OCI-LY3 (cell line): ENCODE measurements around the gene JARID2.
A peak's percentile ranks its signal among the peaks of the same experiment; 100 is the strongest.

Experiments used
- H2AFZ ChIP-seq: fragments of 200-600, 300-600 bp; shearing (Covaris generic); 2 replicates; pipeline ENCODE4 v1.6.0; 2014; ENCODE audit warnings: antibody characterized with exemption, low read depth, low read length
- H3K27ac ChIP-seq: fragments of 200-600, 300-600 bp; sonication (generic); 2 replicates; pipeline ENCODE4 v1.5.1; 2014; ENCODE audit warnings: mild to moderate bottlenecking, low read length, moderate library complexity, mixed read lengths
- H3K27me3 ChIP-seq: fragments of 200-600, 300-600 bp; sonication (generic); 2 replicates; pipeline ENCODE4 v1.6.1; 2014; ENCODE audit warnings: low read depth, low read length, mixed read lengths
- H3K36me3 ChIP-seq: fragments of 200-600, 300-600 bp; sonication (generic); replicated peaks from 2 replicates; pipeline ENCODE3; 2014; ENCODE audit warnings: low read depth, low read length, mixed read lengths
- H3K4me1 ChIP-seq: fragments of 300-600, 200-600 bp; sonication (generic); 2 replicates; pipeline ENCODE4 v1.6.1; 2014; ENCODE audit warnings: low read length, mixed read lengths
- H3K4me2 ChIP-seq: fragments of 200-600, 300-600 bp; sonication (generic); 2 replicates; pipeline ENCODE4 v1.6.1; 2014; ENCODE audit warnings: low read length, mixed read lengths
- H3K4me3 ChIP-seq: fragments of 300-600, 200-600 bp; sonication (generic); 2 replicates; pipeline ENCODE4 v1.5.1; 2014; ENCODE audit warnings: antibody characterized with exemption, mild to moderate bottlenecking, low read length, moderate library complexity
- H3K79me2 ChIP-seq: fragments of 300-600, 200-600 bp; shearing (Covaris generic); 2 replicates; pipeline ENCODE4 v1.6.1; 2014; ENCODE audit warnings: mild to moderate bottlenecking, low read length, mixed read lengths
- H3K9ac ChIP-seq: fragments of 300-600, 200-600 bp; shearing (Covaris generic); 2 replicates; pipeline ENCODE4 v1.6.0; 2014; ENCODE audit warnings: mild to moderate bottlenecking, low read length, moderate library complexity
- H3K9me3 ChIP-seq: fragments of 200-600, 300-600 bp; shearing (Covaris generic); 2 replicates; pipeline ENCODE4 v1.6.1; 2014; ENCODE audit warnings: low read length, mixed read lengths; ENCODE audit not compliant: insufficient read depth
- H4K20me1 ChIP-seq: fragments of 200-600, 300-600 bp; sonication (generic); 2 replicates; pipeline ENCODE4 v1.6.1; 2016; ENCODE audit warnings: low read length, mixed read lengths; ENCODE audit not compliant: insufficient read depth
- EZH2phosphoT487 ChIP-seq: fragments of 200-600 bp; shearing (Covaris generic); IDR thresholded peaks from 2 replicates; pipeline ENCODE4 v1.6.1; 2018; ENCODE audit warnings: antibody characterized with exemption, mixed run types, low read depth
- TF ChIP-seq, protein P1 (sequence below): fragments of 200-600, 300-600 bp; sonication (generic); IDR thresholded peaks from 2 replicates; pipeline ENCODE4 v1.5.1; 2014; ENCODE audit warnings: antibody characterized with exemption, low read length, low read depth

Gene JARID2

DNA sequence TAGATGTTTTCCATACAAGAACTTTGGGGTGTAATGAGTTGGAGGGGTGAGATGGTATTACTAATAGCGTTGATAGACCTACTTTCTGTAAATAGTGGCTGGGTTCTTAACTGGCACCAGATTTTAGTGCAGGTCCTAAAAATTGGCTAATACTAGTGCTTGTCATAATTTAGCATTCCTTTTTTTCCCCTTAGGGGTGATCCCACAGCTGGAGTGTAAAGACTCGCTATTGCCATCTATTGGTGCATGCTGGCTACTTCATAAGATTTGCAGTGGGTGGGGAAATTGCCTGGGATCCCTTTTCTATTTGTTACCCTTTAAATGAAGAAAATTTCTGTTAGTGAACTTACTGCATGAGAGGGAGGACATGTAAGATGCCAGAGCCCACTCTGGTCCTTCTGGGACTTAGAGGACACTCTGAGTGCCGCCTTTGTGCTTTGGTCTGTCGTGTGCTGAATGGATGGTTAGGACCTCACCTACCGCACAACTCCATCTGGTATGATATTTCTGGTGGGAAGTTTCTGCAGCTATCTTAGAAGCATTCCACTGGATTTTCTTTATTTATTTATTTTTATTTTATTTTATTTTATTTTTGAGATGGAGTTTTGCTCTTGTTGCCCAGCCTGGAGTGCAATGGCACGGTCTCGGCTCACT is 195.5 kb downstream of the JARID2 start:
- TF ChIP-seq EZH2phosphoT487, result no peak
- TF ChIP-seq, protein P1, sequence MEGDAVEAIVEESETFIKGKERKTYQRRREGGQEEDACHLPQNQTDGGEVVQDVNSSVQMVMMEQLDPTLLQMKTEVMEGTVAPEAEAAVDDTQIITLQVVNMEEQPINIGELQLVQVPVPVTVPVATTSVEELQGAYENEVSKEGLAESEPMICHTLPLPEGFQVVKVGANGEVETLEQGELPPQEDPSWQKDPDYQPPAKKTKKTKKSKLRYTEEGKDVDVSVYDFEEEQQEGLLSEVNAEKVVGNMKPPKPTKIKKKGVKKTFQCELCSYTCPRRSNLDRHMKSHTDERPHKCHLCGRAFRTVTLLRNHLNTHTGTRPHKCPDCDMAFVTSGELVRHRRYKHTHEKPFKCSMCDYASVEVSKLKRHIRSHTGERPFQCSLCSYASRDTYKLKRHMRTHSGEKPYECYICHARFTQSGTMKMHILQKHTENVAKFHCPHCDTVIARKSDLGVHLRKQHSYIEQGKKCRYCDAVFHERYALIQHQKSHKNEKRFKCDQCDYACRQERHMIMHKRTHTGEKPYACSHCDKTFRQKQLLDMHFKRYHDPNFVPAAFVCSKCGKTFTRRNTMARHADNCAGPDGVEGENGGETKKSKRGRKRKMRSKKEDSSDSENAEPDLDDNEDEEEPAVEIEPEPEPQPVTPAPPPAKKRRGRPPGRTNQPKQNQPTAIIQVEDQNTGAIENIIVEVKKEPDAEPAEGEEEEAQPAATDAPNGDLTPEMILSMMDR, result peak; percentile 73
- Histone ChIP-seq H3K9ac (no peak overlapping the region), H3K4me1 (peaks cover 4% of the 10 kb centered on the region), H4K20me1 (peaks cover 63% of the 10 kb centered on the region), H3K27me3 (no peaks in the 10 kb centered on the region), H3K9me3 (no peaks in the 10 kb centered on the region), H3K79me2 (peaks cover 64% of the 10 kb centered on the region), H2AFZ (no peak overlapping the region), H3K4me2 (no peak overlapping the region), H3K4me3 (no peak overlapping the region), H3K27ac (no peak overlapping the region), H3K36me3 (no peaks in the 10 kb centered on the region)

- Histone ChIP-seq H3K4me2 (no peak overlapping the region), H3K9me3 (no peaks in the 10 kb centered on the region), H2AFZ (no peak overlapping the region), H3K36me3 (no peaks in the 10 kb centered on the region), H4K20me1 (peaks cover 61% of the 10 kb centered on the region), H3K27ac (no peak overlapping the region), H3K9ac (no peak overlapping the region), H3K4me1 (peaks cover 4% of the 10 kb centered on the region), H3K4me3 (no peak overlapping the region), H3K79me2 (peaks cover 64% of the 10 kb centered on the region), H3K27me3 (no peaks in the 10 kb centered on the region)
- TF ChIP-seq, protein P1, result no peak
- no peak for TF ChIP-seq EZH2phosphoT487
These were observed 196.1 kb downstream of the JARID2 start for GRCh38 chr6:15441981-15442380.

DNA sequence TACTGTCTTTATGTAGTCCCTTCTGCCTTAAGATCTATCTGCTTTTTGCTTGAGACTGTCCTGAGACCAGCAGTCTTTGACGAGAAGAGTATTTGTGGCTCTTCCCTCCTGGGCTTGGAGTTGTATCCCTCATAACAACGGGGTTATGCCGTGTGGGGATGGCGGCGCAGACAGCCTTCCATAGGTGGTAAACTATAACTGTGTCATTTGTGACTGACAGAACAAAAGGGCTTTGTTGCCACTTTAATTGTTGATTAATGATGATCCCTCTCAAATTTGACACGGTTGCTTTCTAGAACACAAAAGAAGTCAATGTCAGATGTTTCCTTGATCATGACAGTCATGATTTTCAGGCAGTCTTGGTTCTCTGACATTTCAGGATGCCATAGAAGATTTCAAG is 196.6 kb downstream of the JARID2 start:
- Histone ChIP-seq H3K4me1 (peaks cover 4% of the 10 kb centered on the region), H3K27me3 (no peaks in the 10 kb centered on the region), H3K9me3 (no peaks in the 10 kb centered on the region), H3K79me2 (peaks cover 61% of the 10 kb centered on the region), H3K4me3 (no peak overlapping the region), H3K36me3 (no peaks in the 10 kb centered on the region), H4K20me1 (peaks cover 58% of the 10 kb centered on the region), H3K4me2 (no peak overlapping the region), H2AFZ (no peak overlapping the region), H3K27ac (no peak overlapping the region), H3K9ac (no peak overlapping the region)
- no peak for TF ChIP-seq EZH2phosphoT487
- TF ChIP-seq, protein P1, result no peak

DNA sequence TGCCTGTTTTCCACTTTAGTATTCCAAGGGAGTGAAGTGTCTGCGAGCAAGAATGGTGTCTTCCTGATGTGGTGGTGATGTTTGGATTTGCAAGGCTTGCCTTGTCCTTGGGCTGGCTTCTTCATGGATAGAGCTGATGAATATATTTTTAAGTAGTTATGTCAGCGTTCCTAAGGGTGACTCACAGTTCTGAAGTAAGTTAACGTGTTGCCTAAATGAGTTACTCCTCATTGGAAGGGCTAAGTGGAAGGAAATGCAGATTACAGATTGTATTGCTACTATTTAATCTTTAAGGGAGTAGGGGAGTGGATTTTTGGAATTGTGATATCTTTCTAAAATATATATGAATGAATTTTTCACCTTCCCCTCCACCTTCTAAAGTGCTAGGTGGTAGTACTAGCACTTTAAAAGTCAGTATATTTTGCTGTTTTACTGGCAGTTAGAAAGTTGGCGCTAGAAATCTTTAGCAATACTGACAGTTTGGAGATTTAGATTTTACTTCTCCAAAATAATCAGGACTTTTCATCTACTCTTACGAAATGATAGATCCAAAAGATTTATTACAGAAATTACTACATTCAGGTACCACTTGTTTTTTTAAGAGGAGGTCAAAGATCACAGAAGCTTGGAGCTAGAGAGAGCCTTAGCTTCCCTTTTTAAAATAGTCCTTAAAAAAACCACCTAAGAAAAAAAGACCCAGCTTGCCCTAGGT is 197.4 kb downstream of the JARID2 start:
- H4K20me1 ChIP-seq, result peaks cover 64% of the 10 kb centered on the region
- no peak overlapping the region for H3K4me3 ChIP-seq
- H3K9ac ChIP-seq, result no peak overlapping the region
- peaks cover 4% of the 10 kb centered on the region for H3K4me1 ChIP-seq
- no peak overlapping the region for H3K4me2 ChIP-seq
- TF ChIP-seq, protein P1, result no peak
- TF ChIP-seq EZH2phosphoT487, result no peak
- H3K79me2 ChIP-seq, result peaks cover 61% of the 10 kb centered on the region
- H3K9me3 ChIP-seq, result no peaks in the 10 kb centered on the region
- no peak overlapping the region for H3K27ac ChIP-seq
- no peaks in the 10 kb centered on the region for H3K36me3 ChIP-seq
- no peaks in the 10 kb centered on the region for H3K27me3 ChIP-seq
- no peak overlapping the region for H2AFZ ChIP-seq
